ENCODE measurements around the gene BICD2.

Gene BICD2

DNA sequence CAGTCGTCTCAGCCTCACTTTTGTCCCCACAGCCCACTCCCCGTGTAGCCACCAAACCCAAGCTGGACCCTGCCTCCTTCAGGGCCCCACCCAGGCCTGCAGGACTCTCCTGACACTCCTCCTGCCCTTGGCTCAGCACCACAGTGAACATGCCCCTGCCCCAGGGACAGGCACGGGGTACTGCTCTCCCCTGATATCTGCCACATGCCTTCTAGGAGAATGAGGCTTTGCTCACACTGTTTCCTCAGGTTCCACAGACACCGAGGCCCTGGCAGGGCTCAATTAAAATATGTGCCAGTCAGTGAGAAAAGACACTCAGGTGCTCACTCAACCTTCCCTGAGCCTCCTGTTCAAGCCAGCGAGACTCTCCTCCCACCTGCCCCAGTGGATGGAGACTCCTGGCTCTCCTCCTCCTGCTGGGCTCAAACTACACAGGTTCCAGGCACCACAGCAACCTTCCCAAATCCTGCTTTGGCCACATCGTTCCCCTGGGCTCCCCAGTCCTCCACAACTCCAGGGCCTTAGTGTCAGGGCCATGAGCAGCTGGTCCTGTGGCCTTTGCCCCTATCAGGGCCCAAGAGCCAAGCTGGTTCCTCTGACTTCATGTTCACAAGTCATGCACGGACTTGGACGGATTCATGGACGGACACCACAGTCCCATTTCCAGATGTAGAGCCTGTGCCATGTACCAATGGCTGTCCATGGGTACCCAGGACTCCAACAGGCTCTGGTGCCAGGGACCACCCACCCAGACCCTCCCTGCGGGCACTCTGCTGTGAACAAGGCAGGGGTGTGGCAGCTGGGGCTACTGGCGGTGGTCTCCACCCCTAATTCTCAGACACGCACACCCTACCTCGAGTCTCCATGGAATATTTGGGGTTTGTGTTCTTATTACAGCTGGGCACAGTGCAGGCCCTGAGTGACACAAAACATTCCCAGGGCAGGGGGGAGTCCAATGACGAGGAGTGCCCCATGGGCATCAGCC is 36.6 kb downstream of the BICD2 start:
- H3K4me1 Mint-ChIP-seq: peaks cover 33% of the 10 kb centered on the region
- DNase-seq (no peak), ATAC-seq (no peak)
- H3K27me3 Mint-ChIP-seq: no peaks in the 10 kb centered on the region
- H3K9me3 Mint-ChIP-seq: no peaks in the 10 kb centered on the region
- peak overlapping the region; percentile 36 to 84 for H3K27ac Mint-ChIP-seq
- H3K4me3 Mint-ChIP-seq: no peak overlapping the region

DNA sequence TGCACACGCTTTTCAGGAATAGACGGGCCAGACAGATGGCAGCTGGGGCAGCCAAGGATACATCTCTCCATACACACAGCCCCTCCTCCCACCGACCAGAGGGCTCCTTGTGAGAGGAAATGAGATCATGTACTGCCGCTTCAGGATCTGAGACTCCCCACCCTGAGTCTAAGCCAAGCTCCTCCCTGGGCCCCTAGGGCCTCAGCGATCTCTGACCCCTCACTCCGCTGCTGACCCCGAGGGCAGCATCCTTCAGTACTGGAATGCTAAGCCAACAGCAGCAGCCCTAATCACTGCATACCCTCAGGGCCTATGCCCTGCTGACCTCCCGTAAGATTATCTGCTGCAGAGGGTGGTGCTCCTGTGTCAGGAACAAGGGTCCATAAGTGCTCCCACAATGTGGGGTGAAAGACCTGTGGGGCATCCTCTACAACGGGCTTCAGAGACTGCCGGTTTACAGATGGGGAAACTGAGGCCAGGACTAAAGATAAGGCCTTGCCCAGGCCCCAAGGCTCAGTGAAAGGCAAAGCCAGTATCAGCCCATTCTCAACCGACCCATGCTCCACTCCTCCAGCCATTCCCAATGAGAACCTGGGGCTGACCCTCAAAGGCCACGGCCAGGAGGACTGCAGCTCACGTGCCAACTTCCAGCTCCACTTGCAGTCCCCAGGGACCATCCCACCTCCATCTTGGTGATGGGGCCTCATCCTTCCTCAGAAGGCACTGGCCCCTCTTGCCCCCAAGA is 37.5 kb downstream of the BICD2 start:
- Mint-ChIP-seq H3K4me1 (peaks cover 31% of the 10 kb centered on the region), H3K9me3 (no peaks in the 10 kb centered on the region), H3K4me3 (no peak overlapping the region), H3K27ac (peak overlapping the region; percentile 66 to 75), H3K27me3 (no peaks in the 10 kb centered on the region)
- ATAC-seq (no peak), DNase-seq (no peak)

DNA sequence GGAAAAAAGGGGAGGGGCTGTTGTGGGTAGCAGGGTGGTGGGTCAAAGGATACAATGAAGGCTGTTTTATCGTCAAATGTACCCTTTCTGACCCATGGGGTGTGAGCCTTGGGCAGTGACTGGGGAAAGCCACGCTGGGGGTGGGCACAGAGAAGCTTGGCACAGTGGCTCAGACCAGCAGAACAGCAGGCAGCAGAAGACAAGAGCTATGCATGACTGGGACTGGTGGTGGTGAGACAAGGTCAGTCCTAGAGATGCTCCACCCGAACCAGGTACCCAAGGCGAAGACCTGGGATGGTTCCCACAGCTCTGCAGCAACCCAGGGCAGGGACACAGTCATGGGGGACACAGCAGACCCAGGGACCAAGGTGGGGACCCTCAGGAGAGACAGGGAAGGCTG is 38.3 kb downstream of the BICD2 start:
- H3K27me3 Mint-ChIP-seq: no peaks in the 10 kb centered on the region
- DNase-seq: no peak
- no peaks in the 10 kb centered on the region for H3K9me3 Mint-ChIP-seq
- peaks cover 24% of the 10 kb centered on the region for H3K4me1 Mint-ChIP-seq
- H3K4me3 Mint-ChIP-seq: no peak overlapping the region
- no peak for ATAC-seq
- H3K27ac Mint-ChIP-seq: no peak overlapping the region

DNA sequence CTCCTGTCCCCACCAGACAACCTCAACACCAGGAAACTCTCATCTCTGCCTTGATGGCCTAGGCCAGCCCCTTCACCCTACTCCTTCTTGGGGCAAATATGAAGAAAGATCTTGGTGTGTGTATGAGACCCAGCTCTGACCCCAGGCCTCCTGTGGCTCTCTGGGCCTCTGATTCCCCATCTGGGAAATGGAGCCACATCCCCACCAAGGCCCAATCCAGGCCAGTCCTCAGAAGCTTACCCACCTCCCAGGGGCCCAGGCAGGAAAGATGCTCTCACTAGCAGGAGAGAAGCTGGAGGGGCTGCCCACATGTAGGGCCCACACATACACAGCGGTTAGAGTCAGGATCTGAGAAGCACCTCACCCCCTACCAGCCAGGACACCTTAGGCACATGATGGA is 38.9 kb downstream of the BICD2 start:
- no peak for DNase-seq
- no peak for ATAC-seq
- H3K4me3 Mint-ChIP-seq: no peak overlapping the region
- H3K4me1 Mint-ChIP-seq: peaks cover 24% of the 10 kb centered on the region
- peak overlapping the region; percentile 18 to 86 for H3K27ac Mint-ChIP-seq
- no peaks in the 10 kb centered on the region for H3K9me3 Mint-ChIP-seq
- H3K27me3 Mint-ChIP-seq: no peaks in the 10 kb centered on the region

DNA sequence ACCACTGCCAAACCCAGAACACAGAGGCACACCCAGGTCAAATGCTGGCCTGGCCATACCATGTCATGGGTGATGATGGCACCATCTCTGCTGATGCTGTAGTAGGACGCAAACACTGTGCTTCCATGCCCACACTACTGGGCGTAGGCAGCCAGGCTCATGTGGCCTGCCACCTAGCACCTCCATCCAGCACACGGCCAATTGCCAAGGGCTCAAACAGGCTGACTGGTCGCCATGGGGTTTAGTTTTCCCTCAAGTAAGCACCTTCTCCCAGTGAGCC is 39.4 kb downstream of the BICD2 start:
- H3K4me1 Mint-ChIP-seq: peaks cover 24% of the 10 kb centered on the region
- H3K27ac Mint-ChIP-seq: peak overlapping the region in 1 of 2 donors; percentile 86
- H3K27me3 Mint-ChIP-seq: no peaks in the 10 kb centered on the region
- no peak overlapping the region for H3K4me3 Mint-ChIP-seq
- H3K9me3 Mint-ChIP-seq: no peaks in the 10 kb centered on the region
- ATAC-seq (no peak), DNase-seq (no peak)

DNA sequence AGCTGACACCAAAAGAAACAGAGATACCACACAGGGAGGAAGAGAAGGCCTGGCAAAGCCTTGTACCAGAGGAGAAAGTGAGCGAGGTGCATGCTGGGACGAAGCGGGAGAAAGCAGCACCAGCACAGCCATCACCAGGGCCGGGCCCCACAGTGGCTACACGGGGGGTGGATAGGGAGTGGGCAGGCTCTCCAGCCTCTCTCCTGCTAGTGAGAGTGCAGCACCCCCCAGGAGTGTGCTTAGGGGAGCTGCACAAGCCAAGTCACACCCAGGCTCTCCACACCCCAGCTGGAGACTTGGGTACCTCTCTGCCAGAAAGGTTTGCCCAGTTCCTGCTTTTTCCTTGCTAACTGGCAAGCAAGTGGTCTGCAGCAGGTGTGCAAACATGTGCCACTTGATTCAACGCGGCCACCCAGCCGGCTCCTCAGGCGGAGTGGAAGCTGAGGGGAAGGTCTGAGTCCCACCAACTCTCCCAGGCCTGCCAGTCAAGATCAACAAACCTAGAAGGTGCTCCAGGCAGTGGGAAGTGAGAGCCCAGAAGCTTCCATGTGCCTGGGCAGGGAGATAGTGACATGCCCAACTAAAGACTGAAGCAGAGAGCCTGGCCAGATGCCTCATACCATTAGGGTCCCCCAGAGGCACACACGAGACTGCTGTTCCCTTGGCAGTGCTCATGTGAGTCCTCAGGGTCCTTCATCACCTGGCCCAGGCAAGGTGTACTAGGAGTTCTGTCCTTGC is 39.9 kb downstream of the BICD2 start:
- DNase-seq (no peak), ATAC-seq (no peak)
- Mint-ChIP-seq H3K27ac (peak overlapping the region; percentile 14 to 75), H3K4me3 (no peak overlapping the region), H3K4me1 (peaks cover 24% of the 10 kb centered on the region), H3K9me3 (no peaks in the 10 kb centered on the region), H3K27me3 (no peaks in the 10 kb centered on the region)

DNA sequence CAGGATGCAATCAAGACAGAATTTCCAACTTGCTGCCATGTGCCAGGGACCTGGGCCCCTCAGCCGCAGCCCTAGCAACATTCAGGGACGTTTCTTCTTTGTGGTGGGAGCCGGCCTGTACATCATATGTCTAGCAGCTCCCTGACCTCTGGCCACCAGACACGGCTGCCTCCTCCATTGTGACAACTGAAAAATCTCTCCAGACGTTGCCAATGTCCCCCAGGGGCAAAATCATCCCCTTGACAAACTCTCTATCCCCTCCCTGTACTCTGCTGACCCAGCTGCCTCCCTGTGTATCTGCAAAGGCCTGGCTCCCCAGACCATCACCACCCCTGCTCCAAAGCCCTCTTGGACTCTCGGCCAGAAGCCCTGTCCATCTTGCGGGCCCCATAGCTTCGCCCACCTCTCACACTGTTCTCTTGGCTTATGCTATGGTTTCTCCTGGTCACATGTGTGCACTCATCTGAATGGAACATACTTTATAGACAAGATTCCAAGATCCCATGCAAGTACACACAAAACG is 40.8 kb downstream of the BICD2 start:
- H3K4me1 Mint-ChIP-seq: peaks cover 19% of the 10 kb centered on the region
- DNase-seq (no peak), ATAC-seq (no peak)
- H3K27me3 Mint-ChIP-seq: no peaks in the 10 kb centered on the region
- peak overlapping the region in 1 of 2 donors; percentile 75 for H3K27ac Mint-ChIP-seq
- H3K9me3 Mint-ChIP-seq: no peaks in the 10 kb centered on the region
- no peak overlapping the region for H3K4me3 Mint-ChIP-seq

DNA sequence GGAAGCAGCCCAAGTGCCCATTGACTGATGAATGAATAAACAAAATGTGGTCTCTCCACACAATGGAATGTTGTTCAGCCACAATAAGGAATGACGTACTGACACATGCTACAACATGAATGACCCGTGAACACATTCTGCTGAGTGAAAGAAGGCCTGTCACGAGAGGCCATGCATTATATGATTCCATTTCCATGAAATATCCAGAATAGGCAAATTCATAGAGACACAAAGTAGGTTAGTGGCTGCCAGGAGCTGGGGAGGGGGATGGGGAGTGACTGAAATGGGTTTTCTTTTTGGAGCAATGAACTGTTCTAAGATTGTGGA is 41.4 kb downstream of the BICD2 start:
- no peak for ATAC-seq
- H3K27me3 Mint-ChIP-seq: no peaks in the 10 kb centered on the region

DNA sequence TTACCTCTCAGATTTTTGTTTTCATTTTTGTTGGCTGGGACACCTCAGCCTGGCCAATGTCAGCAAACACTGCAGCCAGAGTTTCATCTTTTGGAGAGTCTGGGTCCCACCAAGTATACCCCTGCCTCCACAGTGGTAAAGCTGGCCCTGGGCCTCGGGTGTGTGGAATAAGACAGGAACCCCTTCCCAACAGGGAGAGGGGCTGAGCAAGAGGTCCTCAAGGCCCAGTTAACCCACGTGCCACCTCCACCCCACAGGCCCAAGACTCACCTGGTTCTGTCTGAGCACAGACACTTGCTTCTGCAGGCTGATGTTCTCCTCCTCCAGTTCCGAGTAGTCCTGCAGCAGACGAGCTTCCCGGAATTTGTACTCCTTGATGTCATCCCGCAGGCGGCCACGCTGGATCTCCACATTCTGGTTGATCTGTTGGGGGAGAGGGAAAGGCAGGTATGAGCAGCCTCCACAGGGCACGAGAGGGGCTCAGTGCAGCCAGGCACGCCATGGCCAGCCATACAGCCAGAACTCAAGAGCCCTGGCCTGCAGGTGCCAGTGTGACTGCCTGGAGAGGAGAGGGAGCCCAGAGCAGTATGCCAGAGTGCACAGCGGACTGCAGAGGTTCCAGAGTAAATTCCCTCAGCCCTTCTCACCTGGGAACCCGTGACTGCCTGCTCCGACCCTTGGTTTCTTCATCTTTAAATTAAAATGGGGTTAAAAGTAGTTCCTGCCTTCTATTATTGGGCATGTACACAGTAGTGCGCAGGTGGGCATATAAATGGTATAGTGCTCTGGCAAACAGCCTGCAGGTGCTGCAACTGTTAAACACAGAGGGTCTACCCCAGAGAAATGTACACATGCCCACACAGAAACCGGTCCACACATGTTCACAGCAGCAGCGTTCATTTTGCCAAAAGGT is 42.0 kb downstream of the BICD2 start:
- Mint-ChIP-seq H3K4me3 (no peak overlapping the region), H3K27me3 (no peaks in the 10 kb centered on the region), H3K4me1 (peaks cover 12% of the 10 kb centered on the region), H3K27ac (peak overlapping the region in 1 of 2 donors; percentile 40), H3K9me3 (no peaks in the 10 kb centered on the region)
- DNase-seq: no peak
- ATAC-seq: no peak

More for the DNA sequence above, 41.4 kb downstream of the BICD2 start:
- no peak overlapping the region for H3K4me3 Mint-ChIP-seq
- no peak overlapping the region for H3K27ac Mint-ChIP-seq
- H3K4me1 Mint-ChIP-seq: peaks cover 19% of the 10 kb centered on the region
- DNase-seq: no peak
- no peaks in the 10 kb centered on the region for H3K9me3 Mint-ChIP-seq

DNA sequence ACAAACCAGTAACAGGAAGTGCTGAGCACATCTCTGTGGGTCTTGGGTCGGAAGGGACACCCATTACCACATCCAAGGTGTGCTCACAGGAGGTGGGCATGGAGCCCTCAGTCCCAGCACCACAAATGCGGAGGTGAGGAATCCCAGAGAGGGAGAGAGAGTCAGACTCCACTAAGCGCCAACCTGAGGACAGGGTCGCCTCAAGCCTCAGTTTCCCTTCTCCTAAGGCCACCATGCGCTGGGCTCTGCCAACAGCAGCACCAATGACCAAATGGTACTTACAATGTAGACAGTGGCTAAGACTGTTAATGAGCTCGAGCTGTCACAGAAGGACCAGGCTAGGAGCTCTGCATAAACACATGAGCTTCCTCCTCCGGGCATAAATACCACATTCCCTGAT is 43.1 kb downstream of the BICD2 start:
- no peak for ATAC-seq
- DNase-seq: no peak
- peaks cover 10% of the 10 kb centered on the region for H3K4me1 Mint-ChIP-seq
- no peaks in the 10 kb centered on the region for H3K9me3 Mint-ChIP-seq
- no peaks in the 10 kb centered on the region for H3K27me3 Mint-ChIP-seq
- H3K27ac Mint-ChIP-seq: peak overlapping the region in 1 of 2 donors; percentile 33
- no peak overlapping the region for H3K4me3 Mint-ChIP-seq

DNA sequence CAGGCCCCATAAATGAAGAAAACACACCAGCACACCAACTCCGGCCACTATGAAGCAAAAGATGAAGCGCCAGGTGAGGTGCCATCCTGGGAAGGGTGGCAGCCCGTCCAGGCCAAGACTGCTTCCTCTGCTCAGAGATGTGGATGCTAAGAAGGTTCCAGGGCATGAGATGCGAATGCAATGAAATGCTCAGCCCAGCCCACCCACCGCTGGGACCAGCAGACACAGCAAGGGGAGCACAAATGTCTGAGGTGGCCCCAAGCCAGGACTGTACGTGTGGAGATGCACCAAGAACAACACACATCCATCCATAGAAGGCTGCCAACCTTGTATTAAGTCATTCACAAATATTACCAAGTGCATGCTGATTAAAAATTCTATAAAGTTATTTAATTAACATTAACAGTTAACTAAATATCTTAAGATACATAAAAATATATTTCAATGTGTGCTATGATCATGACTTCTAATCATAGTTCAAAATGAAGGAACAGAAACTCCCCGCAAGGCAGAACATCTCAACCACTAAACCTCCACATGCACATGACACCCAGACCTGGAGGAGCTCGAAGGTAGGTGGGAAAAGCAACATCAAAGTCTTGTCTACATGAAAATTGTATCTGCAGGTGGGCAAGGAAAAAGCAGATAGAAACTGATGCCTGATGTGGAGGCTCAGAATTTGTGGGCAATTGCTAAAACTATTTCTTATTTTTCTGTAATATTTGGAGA is 43.7 kb downstream of the BICD2 start:
- no peak for ATAC-seq
- Mint-ChIP-seq H3K27ac (peak overlapping the region in 1 of 2 donors; percentile 33), H3K4me1 (peaks cover 9% of the 10 kb centered on the region), H3K27me3 (no peaks in the 10 kb centered on the region), H3K9me3 (no peaks in the 10 kb centered on the region), H3K4me3 (no peak overlapping the region)
- no peak for DNase-seq

DNA sequence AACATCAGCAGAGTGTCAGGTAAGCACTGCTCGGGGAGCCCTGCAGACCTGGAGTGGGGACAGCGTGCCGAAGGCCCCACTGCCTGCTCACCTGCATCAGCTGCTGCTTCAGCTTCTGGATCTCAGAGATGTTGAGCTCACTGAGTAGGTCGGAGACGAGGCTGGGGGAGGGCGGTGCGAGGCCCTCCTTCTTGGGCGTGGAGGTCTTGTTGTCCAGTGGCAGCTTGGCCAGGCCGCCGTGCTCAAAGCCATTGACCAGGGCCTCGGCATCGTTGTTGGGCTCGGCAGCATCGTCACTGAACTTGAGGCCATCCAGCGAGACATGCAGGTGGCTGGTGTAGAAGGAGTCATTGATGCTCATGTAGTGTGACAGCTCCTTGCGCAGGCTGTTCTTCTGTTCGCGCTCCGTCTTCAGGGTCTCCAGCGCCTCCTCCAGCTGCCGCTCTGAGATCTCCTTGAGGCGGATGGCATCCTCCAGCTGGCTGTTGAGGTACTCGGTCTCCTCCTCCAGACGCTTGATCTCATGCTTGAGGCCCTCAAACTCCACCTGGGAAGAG is 44.3 kb downstream of the BICD2 start:
- DNase-seq (no peak), ATAC-seq (no peak)
- no peaks in the 10 kb centered on the region for H3K27me3 Mint-ChIP-seq
- H3K27ac Mint-ChIP-seq: no peak overlapping the region
- H3K9me3 Mint-ChIP-seq: no peaks in the 10 kb centered on the region
- H3K4me1 Mint-ChIP-seq: peaks cover 5% of the 10 kb centered on the region
- no peak overlapping the region for H3K4me3 Mint-ChIP-seq

DNA sequence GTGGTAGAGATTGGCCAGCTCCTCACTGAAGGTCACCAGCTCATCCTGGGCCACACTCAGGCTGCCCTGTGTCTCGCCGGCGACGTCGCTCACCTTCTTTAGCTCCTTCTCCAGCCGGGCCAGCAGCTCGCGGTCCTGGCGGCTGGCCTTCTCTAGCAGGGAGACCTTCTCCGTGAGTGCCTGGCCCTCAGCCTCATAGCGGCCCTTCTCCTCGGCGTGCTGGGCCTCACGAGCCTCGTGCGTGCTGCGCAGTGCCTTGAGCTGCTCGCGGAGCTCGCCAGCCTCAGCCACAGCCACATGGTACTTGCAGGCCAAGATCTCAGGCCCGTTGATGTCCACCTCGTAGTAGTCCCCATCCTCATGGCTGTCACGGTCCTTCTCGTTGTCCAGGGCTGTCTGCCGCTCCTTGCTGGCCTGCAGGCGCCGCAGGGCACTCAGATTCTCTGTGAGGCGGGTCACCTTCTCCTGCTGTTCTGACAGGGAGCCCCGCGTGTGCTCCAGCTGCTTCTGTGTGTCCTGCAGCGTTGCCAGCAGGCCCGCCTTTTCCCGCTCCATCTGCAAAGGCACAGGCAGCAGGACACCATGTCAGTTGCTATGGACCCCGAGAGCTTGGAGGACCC is 45.5 kb downstream of the BICD2 start:
- Mint-ChIP-seq H3K27ac (no peak overlapping the region), H3K27me3 (no peaks in the 10 kb centered on the region), H3K4me1 (peaks cover 5% of the 10 kb centered on the region), H3K9me3 (no peaks in the 10 kb centered on the region), H3K4me3 (no peak overlapping the region)
- no peak for DNase-seq
- no peak for ATAC-seq
